Esophagus muscularis mucosa (tissue), 4 donors: ENCODE measurements around the gene OR7G1. TPM values are rescaled to one million over a fixed set of nuclear protein-coding genes. Genes with fewer than 3 reads are reported as not detected.

Experiments used
- DNase-seq: peaks from one replicate; pipeline ENCODE4 v3.0.0-alpha.2; 2017; ENCODE audit errors: extremely low spot score
- H3K27ac ChIP-seq, 4 donors: fragments of 200-600 bp; sonication (generic); replicated peaks in 1 of 4; 1 replicate in 3 of 4; 2 replicates in 1 of 4; pipeline ENCODE4 v1.5.1; 2016 to 2019; ENCODE audit warnings: mild to moderate bottlenecking in 1 of 4
- H3K27me3 ChIP-seq, 4 donors: fragments of 200-600 bp; sonication (generic); one replicate each; pipeline versions ENCODE4 v1.5.1 to v1.6.0; 2016 to 2019
- H3K36me3 ChIP-seq, 4 donors: fragments of 200-600 bp; sonication (generic); one replicate each; pipeline ENCODE4 v1.5.1; 2016 to 2019
- H3K4me1 ChIP-seq, 4 donors: fragments of 200-600 bp; sonication (generic); one replicate each; pipeline ENCODE4 v1.5.1; 2016 to 2019
- H3K4me3 ChIP-seq, 4 donors: fragments of 200-600 bp; sonication (generic); 1 replicate in 2 of 4; 2 replicates in 2 of 4; pipeline ENCODE4 v1.5.1; 2016 to 2019; ENCODE audit warnings: mild to moderate bottlenecking in 4 of 4, moderate library complexity in 1 of 4
- H3K9me3 ChIP-seq, 4 donors: fragments of 200-600 bp; sonication (generic); 1 replicate in 3 of 4; 2 replicates in 1 of 4; pipeline ENCODE4 v1.5.1; 2016 to 2019
- EP300 ChIP-seq: sonication (generic); formaldehyde crosslinking; IDR thresholded peaks from one replicate; pipeline ENCODE4 v1.6.1; 2017; ENCODE audit warnings: antibody characterized with exemption
- POLR2A ChIP-seq: fragments of 450-650 bp; IDR thresholded peaks from one replicate; pipeline ENCODE4 v1.6.1; 2017; ENCODE audit warnings: antibody characterized with exemption, moderate library complexity, mild to moderate bottlenecking, low read depth
- POLR2AphosphoS5 ChIP-seq, 2 donors: sonication (generic); formaldehyde crosslinking; IDR thresholded peaks; one replicate each; pipeline ENCODE4 v1.6.1; 2017; ENCODE audit warnings: antibody characterized with exemption in 2 of 2
- WGBS: methylation state at CpG from one replicate; pipeline ENCODE4 v1.1.5; 2018; 5-methylcytosine and 5-hydroxymethylcytosine counted together
- intact Hi-C: fragments of 100-400 bp; cut with DNase I; formaldehyde crosslinking; loops from one replicate; pipeline ENCODE4 v1.15.1; 2023
- total RNA-seq, 4 donors: library from RNA; depleted of rRNA; stranded (reverse); fragments of >200 nt; gene quantifications; one replicate each; pipeline versions ENCODE4 v1.1.0 to v1.2.1, GENCODE V29; 2016
- TF ChIP-seq, protein P1 (sequence below), 3 experiments: fragments of 200-600 bp in 2 of 3; fragments of 450-650 bp in 1 of 3; sonication (generic) in 2 of 3; IDR thresholded peaks; one replicate each; pipeline ENCODE4 v1.5.1; 2017 to 2019; ENCODE audit warnings: antibody characterized with exemption in 3 of 3, mild to moderate bottlenecking in 2 of 3, moderate library complexity in 1 of 3

Gene OR7G1, protein sequence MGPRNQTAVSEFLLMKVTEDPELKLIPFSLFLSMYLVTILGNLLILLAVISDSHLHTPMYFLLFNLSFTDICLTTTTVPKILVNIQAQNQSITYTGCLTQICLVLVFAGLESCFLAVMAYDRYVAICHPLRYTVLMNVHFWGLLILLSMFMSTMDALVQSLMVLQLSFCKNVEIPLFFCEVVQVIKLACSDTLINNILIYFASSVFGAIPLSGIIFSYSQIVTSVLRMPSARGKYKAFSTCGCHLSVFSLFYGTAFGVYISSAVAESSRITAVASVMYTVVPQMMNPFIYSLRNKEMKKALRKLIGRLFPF
- total RNA-seq = not detected

DNA sequence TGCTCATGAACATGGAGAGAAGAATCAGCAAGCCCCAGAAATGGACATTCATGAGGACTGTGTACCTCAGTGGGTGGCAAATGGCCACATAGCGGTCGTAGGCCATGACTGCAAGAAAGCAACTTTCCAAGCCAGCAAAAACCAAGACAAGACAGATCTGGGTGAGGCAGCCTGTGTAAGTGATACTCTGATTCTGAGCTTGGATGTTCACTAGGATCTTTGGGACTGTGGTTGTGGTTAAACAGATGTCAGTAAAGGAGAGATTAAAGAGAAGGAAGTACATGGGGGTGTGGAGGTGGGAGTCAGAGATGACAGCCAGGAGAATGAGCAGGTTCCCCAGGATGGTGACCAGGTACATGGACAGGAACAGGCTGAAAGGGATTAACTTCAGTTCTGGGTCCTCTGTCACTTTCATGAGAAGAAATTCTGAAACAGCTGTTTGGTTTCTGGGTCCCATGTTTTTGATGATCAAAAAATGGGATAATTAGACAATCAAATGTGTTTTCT, at the start of gene OR7G1:
OR7G1 (minus strand) TSS at position 457 of the 507 bp plus-strand sequence; CDS start at position 457, 0 bp downstream.
- Histone ChIP-seq H3K27ac (no peak within 1 kb of the TSS), H3K27me3 (peaks cover 0 to 42% (median 0%) of the 10 kb centered on the region in 4 donors), H3K4me3 (no peak within 1 kb of the TSS), H3K36me3 (no peaks in the 10 kb centered on the region), H3K4me1 (no peaks in the 10 kb centered on the region), H3K9me3 (no peaks in the 10 kb centered on the region)
- no peak for DNase-seq
- WGBS = 86% methylated on average over 2 of the region's 2 CpGs
- intact Hi-C loops = no loop called here
- TF ChIP-seq POLR2A (no peak), EP300 (no peak), POLR2AphosphoS5 (IDR thresholded peaks at IDR 0.05) (no peak)
- TF ChIP-seq, protein P1, sequence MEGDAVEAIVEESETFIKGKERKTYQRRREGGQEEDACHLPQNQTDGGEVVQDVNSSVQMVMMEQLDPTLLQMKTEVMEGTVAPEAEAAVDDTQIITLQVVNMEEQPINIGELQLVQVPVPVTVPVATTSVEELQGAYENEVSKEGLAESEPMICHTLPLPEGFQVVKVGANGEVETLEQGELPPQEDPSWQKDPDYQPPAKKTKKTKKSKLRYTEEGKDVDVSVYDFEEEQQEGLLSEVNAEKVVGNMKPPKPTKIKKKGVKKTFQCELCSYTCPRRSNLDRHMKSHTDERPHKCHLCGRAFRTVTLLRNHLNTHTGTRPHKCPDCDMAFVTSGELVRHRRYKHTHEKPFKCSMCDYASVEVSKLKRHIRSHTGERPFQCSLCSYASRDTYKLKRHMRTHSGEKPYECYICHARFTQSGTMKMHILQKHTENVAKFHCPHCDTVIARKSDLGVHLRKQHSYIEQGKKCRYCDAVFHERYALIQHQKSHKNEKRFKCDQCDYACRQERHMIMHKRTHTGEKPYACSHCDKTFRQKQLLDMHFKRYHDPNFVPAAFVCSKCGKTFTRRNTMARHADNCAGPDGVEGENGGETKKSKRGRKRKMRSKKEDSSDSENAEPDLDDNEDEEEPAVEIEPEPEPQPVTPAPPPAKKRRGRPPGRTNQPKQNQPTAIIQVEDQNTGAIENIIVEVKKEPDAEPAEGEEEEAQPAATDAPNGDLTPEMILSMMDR (IDR thresholded peaks at IDR 0.05) = no peak

DNA sequence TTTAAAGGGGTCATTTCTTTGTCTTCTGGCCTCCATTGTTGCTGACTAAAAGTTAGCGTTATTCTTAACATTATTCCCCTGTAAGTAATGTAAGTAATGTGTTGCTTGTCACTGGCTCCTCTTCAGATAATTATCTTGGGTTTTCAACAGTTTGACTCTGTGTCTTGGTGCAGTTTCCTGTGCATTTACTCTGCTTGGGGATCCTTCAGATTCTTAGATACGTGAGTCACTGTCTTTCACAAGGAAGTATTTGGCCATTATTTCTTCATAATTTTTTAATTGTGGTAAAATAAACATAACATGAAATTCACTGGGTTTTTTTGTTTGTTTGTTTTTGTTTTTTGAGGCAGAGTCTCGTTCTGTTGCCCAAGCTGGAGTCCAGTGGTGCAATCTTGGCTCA, 49.7 kb upstream of the OR7G1 start:
- TF ChIP-seq EP300 (no peak), POLR2AphosphoS5 (IDR thresholded peaks at IDR 0.05) (no peak), POLR2A (no peak)
- TF ChIP-seq, protein P1 (IDR thresholded peaks at IDR 0.05) = no peak
- no peak overlapping the region for H3K4me3 ChIP-seq
- no peaks in the 10 kb centered on the region for H3K4me1 ChIP-seq
- no peak for DNase-seq
- WGBS = 95% methylated on average over 3 of the region's 3 CpGs
- H3K36me3 ChIP-seq = peaks cover 44 to 76% (median 60%) of the 10 kb centered on the region in 4 donors
- no peaks in the 10 kb centered on the region for H3K9me3 ChIP-seq
- no peak overlapping the region for H3K27ac ChIP-seq
- intact Hi-C loops = no loop called here
- no peaks in the 10 kb centered on the region for H3K27me3 ChIP-seq

DNA sequence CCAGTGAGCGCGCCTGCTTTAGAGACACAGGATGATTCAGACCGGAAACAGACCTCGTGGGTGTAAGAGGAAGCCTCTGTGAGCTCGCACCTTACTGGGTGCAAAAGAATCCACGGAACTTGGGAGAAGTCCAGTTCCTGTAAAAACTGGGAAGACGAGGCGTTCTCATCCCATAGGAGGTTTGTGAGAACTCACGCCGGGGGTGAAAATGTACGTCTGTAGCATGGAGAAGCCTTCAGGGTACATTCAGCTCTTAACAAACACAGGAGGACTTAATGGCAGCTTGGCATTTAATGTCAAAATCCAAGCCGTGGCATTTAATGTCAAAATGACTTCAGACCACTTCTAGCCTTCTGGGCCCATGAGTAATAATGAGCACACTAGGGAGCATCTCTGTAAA, 45.9 kb upstream of the OR7G1 start:
- Histone ChIP-seq H3K4me3 (no peak overlapping the region), H3K27ac (no peak overlapping the region), H3K36me3 (peaks cover 74 to 100% (median 91%) of the 10 kb centered on the region in 4 donors), H3K27me3 (no peaks in the 10 kb centered on the region), H3K9me3 (no peaks in the 10 kb centered on the region), H3K4me1 (no peaks in the 10 kb centered on the region)
- intact Hi-C loops = no loop called here
- WGBS = 96% methylated on average over 12 of the region's 12 CpGs
- no peak for TF ChIP-seq EP300
- TF ChIP-seq POLR2AphosphoS5 (IDR thresholded peaks at IDR 0.05) = no peak
- TF ChIP-seq, protein P1 (IDR thresholded peaks at IDR 0.05) = no peak
- TF ChIP-seq POLR2A = no peak
- no peak for DNase-seq

DNA sequence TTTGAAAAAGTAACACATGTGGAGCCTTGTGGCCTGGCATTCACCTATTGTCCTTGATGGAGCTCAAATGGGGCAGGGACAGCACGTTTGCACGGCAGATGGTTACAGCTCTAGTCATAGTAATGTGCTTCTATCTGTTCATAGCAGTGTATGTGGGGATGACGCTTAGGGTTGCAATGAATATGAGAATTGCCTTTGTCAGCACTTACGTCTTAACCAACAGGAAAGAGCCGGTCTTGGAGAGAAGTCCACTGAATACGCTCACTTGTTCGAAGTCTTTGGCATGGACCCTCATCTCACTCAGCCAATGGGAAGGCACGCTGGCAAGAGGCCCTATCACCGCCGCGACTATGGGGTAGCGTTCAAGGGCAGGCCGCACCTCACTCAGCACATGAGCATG, 44.3 kb upstream of the OR7G1 start:
- Histone ChIP-seq H3K4me1 (no peaks in the 10 kb centered on the region), H3K36me3 (peaks cover 76 to 97% (median 94%) of the 10 kb centered on the region in 4 donors), H3K4me3 (no peak overlapping the region), H3K9me3 (peaks cover 0 to 11% (median 5%) of the 10 kb centered on the region in 4 donors), H3K27me3 (no peaks in the 10 kb centered on the region), H3K27ac (no peak overlapping the region)
- intact Hi-C loops = no loop called here
- no peak for DNase-seq
- TF ChIP-seq POLR2AphosphoS5 (IDR thresholded peaks at IDR 0.05) (no peak), EP300 (no peak), POLR2A (no peak)
- TF ChIP-seq, protein P1 (IDR thresholded peaks at IDR 0.05) = no peak
- WGBS = 95% methylated on average over 13 of the region's 13 CpGs
